CD4-positive, alpha-beta T cell treated with Interleukin-1 beta for 1 hour (primary cell): ENCODE results near the gene AQP5.

Experiments
- DNase-seq, 2 donors: peaks; one replicate each; pipeline ENCODE4 v3.0.0-alpha.2; 2020 to 2022

AQP5 gene

GRCh38 chr12:49961111-49961922 is at the start of gene AQP5:
Gene AQP5, plus strand, starts transcription at chr12:49961872. Its CDS starts 146 bp downstream, at chr12:49962018.
- DNase-seq = no peak

DNA sequence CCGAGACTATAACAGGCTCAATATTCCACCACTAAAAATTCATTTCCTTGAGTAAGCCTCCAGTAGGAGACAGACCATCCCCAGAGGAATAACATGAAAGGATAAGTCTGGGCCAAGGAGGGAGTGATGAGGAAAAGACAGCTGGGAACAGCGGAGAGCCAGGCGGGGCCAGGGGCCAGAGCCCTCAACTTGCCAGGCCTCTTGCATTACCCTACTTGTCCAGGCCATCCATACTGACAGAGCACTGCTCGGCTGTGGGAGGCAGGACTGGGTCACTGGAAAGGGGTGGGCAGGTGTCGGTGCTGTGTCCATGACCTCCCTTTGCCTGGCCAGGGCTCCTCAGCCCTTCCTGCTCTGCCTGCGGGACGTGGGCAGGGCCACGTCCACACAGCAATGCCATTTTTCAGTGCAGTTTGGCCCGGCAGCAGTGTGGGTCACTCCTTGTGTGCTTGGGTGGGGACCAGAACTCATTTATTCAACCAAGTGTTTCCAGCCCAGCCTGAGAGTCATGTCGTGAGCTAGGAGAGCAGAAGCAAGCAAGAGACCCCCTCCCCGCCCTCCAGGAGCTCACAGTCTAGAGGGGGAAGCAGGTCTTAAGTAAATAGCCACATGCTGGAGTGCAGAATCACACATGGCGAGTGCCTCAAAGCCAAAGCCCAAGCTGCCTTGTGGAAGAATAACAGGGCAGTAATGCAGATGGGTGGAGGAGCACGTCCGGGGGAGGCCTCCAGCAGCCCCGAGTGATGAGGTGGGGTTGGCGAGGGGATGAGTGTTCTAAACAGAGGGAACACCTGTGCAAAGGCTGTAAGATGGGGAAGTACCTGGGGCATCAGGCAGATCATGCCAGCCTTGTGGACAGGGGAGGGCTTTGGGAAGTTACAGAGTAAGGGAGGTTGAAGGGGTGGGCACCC is 49.1 kb upstream of the AQP5 start:
- DNase-seq = no peak

- DNase-seq = no peak
Observed at GRCh38 chr12:49916129-49916919, 45.3 kb upstream of the AQP5 start.

DNA sequence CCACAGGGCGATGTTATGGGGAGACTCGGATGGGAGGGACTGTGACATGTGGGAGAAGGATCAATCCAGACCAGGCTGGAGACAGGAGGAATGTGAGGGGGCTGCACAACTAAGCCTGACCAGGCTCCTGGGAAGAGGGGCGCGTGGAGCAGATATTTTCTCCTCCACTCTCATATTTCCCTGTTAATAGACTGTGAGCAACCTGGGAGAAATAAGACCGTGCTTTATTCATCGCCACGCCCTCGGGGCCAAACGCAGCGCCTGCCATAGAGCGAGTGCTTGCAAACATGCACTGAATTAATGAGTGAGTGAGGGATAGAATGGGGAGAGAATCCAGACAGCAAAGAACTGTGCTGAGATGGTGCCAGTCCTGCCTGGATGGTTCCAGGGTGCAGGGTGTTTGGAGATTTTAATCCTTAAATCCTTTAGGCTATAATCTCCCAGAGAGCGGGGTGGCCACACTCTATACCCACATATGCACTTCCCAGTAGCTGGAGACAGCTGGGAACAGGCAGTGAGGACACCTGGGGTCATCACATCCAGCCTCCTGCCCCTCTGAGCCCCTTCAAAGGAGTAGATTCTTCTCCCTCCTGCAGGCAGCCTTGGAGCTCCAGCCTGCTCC is 44.4 kb upstream of the AQP5 start:
- no peak for DNase-seq

GRCh38 chr12:49917788-49918173 is 43.9 kb upstream of the AQP5 start:
- no peak for DNase-seq

GRCh38 chr12:49920241-49920914 is 41.3 kb upstream of the AQP5 start:
- no peak for DNase-seq

- DNase-seq = no peak
Observed at GRCh38 chr12:49920915-49921286, 40.8 kb upstream of the AQP5 start.

GRCh38 chr12:49921299-49921698 is 40.4 kb upstream of the AQP5 start:
- no peak for DNase-seq

- no peak for DNase-seq
Observed at GRCh38 chr12:49921936-49922335, 39.7 kb upstream of the AQP5 start.

- DNase-seq = no peak
Observed at GRCh38 chr12:49922349-49923034, 39.2 kb upstream of the AQP5 start.

- DNase-seq = no peak
Observed at GRCh38 chr12:49923035-49923644, 38.5 kb upstream of the AQP5 start.

GRCh38 chr12:49923880-49924556 is 37.7 kb upstream of the AQP5 start:
- no peak for DNase-seq

DNA sequence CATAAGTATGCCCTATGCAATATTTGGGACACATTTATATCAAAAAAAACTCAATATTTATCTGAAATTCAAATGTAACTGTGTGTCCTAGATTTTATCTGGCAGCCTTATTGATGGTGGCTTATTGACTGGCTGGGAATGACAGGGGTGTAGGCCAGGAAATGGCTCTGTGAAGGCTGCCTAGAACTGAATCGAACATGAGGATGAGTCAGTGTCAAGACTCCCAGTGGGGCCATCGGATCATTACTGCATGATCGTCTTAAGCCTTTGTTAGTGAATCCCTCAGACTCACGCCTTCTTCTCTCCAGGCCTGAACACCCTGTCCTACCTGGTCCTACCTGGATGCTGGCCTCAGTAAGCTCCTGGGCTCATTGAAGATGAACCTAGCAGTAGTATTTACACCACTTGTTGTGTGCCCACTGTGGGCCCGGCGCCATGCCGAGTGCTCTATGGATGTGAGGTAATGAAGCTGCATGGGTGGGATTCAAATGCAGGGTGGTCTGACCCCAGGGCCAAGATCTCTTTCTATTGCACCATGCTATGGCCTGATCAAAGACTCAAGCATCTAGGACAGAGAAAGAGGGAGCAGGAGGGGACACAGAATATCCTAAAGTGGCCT is 36.9 kb upstream of the AQP5 start:
- DNase-seq = no peak

- DNase-seq = no peak
Observed at GRCh38 chr12:49925433-49926204, 36.1 kb upstream of the AQP5 start.

DNA sequence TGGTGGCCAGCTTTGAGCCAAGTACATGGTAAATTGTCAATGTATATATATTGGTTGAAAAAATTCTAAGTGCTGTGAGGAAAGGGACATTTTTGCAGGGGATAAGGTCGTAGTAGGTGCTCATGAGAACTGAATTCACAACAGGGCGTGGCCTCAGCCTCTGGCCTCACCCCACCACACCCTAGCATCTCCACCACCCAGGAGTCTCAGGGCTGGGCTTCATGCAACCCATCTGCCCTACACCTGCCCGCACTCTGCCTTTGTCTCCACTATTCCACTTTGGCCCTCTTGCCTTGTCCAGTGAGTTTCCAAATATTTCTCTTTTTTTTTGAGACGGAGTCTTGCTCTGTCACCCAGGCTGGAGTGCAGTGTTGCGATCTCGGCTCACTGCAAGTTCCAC is 33.2 kb upstream of the AQP5 start:
- DNase-seq = no peak

DNA sequence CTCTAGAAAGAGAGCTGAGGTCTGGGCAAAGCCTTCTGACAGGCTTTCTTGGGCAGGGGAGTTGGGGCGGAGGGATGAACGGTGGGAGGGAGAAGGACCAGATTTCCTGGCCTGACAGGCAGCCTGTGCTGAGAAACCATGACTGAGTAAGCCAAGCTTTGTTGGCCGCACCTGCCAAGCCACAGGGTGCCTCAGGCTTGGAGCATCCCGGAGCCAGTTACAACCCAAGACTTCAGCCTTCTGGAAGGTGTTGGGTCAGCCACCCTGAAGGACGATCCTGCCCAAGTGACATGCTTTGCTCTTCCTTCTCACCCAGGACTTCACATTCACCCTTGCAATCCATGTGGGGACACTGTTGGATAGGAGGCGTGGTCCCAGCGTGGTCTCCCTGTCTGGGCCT is 32.1 kb upstream of the AQP5 start:
- DNase-seq = no peak

DNA sequence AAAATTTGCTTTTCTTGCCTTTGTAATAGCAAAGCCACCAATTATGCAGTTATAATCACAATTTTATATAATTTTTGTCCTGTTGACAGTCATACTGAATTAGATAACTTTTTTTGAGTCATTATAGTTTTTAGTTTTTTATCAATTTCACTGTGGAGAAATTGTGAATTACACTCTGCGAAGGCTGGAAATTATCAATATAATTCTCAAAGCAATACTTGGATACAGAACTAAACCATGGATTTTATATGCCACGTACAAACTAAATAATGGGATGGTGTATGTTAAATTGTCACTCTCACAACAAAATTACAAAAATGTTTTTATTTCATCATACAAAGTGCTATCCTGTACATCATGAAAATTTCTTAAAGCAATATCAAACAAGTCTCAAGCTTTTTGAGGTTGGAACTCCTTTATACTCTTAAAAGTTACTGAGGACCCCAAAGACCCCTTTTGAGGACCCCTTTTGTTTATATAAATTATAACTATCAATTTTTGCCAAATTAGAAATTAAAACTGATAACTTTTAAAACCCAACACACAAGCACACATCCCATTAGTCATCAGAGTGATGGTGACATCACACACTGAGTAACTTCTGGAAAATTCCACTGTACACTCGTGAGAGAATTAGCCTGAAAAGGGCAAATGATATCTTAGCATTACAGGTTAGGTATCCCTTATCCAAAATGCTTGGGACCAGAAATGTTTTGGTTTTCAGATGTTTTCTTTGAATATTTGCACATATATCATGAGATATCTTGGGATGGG is 31.0 kb upstream of the AQP5 start:
- no peak for DNase-seq

- no peak for DNase-seq
Observed at GRCh38 chr12:49932023-49932422, 29.6 kb upstream of the AQP5 start.
